Psoas muscle (tissue), 8 donors: ENCODE measurements around the gene TSPAN32. TPM values are rescaled to one million over a fixed set of nuclear protein-coding genes. Genes with fewer than 3 reads are reported as not detected.

Experiments
- ATAC-seq, 4 donors: fragments of 200-7000 bp; cut with Tn5 transposase; one replicate each; pipeline ENCODE4 v1.9.1; 2020; ENCODE audit warnings: moderate library complexity in 3 of 4, mild to moderate bottlenecking in 2 of 4
- DNase-seq, 2 donors: peaks; one replicate each; pipeline ENCODE4 v3.0.0-alpha.2; 2020
- H3K27ac ChIP-seq: fragments of 200-600 bp; one replicate; pipeline ENCODE4 v1.8.0; 2022
- H3K27me3 ChIP-seq, 3 donors: fragments of 200-600 bp in 1 of 3; one replicate each; pipeline versions ENCODE4 v1.6.1 to v1.8.0; 2013 to 2022; ENCODE audit warnings: low read length in 2 of 3, mild to moderate bottlenecking in 2 of 3, moderate library complexity in 1 of 3; ENCODE audit not compliant: insufficient read depth in 3 of 3
- H3K36me3 ChIP-seq, 2 donors: fragments of 200-600 bp in 1 of 2; one replicate each; pipeline versions ENCODE4 v1.6.1 to v1.8.0; 2013 to 2022; ENCODE audit warnings: low read depth in 1 of 2, mild to moderate bottlenecking in 1 of 2, moderate library complexity in 1 of 2; ENCODE audit not compliant: insufficient read depth in 1 of 2
- H3K4me1 ChIP-seq: fragments of 200-600 bp; one replicate; pipeline ENCODE4 v1.8.0; 2022
- H3K4me3 ChIP-seq: fragments of 200-600 bp; one replicate; pipeline ENCODE4 v1.8.0; 2022; ENCODE audit warnings: mild to moderate bottlenecking
- H3K9me3 ChIP-seq: fragments of 200-600 bp; one replicate; pipeline ENCODE4 v1.8.0; 2022
- WGBS, 3 donors: extraction: QIAGEN DNeasy Blood & Tissue Kit; methylation state at CpG; one replicate each; pipeline versions ENCODE4 v1.1.6 to v1.1.7; 2013; 5-methylcytosine and 5-hydroxymethylcytosine counted together
- intact Hi-C, 2 donors: fragments of 100-400 bp; cut with DNase I; formaldehyde crosslinking; loops; one replicate each; pipeline versions ENCODE4 v1.11.0 to v1.14.2; 2022
- polyA plus RNA-seq, 3 donors: library from polyadenylated mRNA; stranded (reverse); fragments of 200-250 nt; gene quantifications; one replicate each; pipeline ENCODE4 v1.2.3, GENCODE V29; 2013
- total RNA-seq, 4 donors: library from RNA; stranded (reverse); fragmentation: NEBNext Ultra II Directional in 2 of 4; extraction: Animal tissue kit (Norgen Biotek cat#: 25700) in 2 of 4; gene quantifications; one replicate each; pipeline versions ENCODE4 v1.2.1 to v1.2.4, GENCODE V29; 2021 to 2023
- TF ChIP-seq, protein P1 (sequence below): fragments of 200-600 bp; IDR thresholded peaks from one replicate; pipeline ENCODE4 v1.8.0; 2022; ENCODE audit warnings: antibody characterized with exemption
- donor health status: healthy with polysubstance abuse.
- donor health status: DM: no; HTN: no; CAD: no; lungs with moderate emphysema.
- donor health status: Bipolar disorder and iron deficiency.
- donor health status: healthy.
- donor health status: DM: yes; HTN: yes; CAD: no.
- donor health status: DM: no; HTN: no; CAD: no.
- donor health status: DM: no; HTN: no; CAD: no.
- donor health status: DM: yes; HTN: yes; CAD: no.

The TSPAN32 gene
- total and polyA plus RNA-seq, 7 donors, result 0.04 to 0.56 (median 0.21) TPM; not detected in 1

DNA sequence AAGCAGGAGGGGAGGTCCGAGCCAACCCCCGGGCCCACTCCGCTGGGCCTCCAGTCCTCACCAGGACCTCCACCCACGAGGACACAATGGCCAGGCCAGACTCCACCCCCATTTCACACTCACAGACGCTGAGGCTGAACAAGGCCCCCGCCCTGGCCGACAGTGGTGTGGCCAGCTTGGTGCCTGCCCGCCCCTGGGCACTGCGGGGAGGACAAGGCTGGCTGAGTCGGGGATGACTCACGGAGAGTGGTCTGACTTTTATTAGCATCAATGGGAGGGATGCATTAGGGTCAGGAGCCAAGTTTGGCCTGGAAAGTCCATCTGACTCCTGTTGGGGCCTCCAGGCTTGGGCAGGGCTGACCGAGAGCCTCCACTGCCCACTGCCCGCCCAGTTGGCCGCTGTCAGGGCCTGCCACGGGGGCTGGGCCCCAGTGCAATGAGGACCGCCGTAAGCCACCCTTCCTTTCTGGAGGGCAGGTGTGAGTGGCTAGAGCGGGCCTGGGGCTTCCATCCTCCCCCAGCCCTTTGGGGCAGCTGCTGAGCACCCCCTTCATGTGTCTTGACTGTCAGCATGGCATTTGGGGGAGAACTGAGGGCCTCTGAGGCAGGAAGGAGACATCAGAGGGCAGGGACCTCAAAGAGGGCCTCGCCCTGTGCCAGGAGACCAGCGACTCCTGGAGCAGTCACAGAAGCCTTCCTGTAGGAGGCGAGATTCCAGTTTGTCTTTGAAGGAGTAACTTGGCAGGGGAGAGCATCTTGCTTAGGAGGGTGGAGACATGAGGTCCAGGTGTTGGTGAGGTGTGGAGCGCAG is 10.6 kb downstream of the TSPAN32 start:
- WGBS, 3 donors, result 70 to 79% (median 75%) methylated on average over 22 of the region's 22 CpGs
- Histone ChIP-seq H3K27me3 (peaks cover 0 to 2% (median 0%) of the 10 kb centered on the region in 3 donors), H3K36me3 (no peaks in the 10 kb centered on the region), H3K4me1 (peaks cover 5% of the 10 kb centered on the region), H3K27ac (no peak overlapping the region), H3K4me3 (no peak overlapping the region), H3K9me3 (no peaks in the 10 kb centered on the region)
- DNase-seq (peak in 1 of 2 donors; percentile 56), ATAC-seq (no peak)
- intact Hi-C loops, result loop anchor here in 1 of 2 donors (5.0 kb wide), 1 partner anchor 65 kb away; the partner anchor contains the start of gene CD81
- TF ChIP-seq, protein P1, sequence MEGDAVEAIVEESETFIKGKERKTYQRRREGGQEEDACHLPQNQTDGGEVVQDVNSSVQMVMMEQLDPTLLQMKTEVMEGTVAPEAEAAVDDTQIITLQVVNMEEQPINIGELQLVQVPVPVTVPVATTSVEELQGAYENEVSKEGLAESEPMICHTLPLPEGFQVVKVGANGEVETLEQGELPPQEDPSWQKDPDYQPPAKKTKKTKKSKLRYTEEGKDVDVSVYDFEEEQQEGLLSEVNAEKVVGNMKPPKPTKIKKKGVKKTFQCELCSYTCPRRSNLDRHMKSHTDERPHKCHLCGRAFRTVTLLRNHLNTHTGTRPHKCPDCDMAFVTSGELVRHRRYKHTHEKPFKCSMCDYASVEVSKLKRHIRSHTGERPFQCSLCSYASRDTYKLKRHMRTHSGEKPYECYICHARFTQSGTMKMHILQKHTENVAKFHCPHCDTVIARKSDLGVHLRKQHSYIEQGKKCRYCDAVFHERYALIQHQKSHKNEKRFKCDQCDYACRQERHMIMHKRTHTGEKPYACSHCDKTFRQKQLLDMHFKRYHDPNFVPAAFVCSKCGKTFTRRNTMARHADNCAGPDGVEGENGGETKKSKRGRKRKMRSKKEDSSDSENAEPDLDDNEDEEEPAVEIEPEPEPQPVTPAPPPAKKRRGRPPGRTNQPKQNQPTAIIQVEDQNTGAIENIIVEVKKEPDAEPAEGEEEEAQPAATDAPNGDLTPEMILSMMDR, result no peak

DNA sequence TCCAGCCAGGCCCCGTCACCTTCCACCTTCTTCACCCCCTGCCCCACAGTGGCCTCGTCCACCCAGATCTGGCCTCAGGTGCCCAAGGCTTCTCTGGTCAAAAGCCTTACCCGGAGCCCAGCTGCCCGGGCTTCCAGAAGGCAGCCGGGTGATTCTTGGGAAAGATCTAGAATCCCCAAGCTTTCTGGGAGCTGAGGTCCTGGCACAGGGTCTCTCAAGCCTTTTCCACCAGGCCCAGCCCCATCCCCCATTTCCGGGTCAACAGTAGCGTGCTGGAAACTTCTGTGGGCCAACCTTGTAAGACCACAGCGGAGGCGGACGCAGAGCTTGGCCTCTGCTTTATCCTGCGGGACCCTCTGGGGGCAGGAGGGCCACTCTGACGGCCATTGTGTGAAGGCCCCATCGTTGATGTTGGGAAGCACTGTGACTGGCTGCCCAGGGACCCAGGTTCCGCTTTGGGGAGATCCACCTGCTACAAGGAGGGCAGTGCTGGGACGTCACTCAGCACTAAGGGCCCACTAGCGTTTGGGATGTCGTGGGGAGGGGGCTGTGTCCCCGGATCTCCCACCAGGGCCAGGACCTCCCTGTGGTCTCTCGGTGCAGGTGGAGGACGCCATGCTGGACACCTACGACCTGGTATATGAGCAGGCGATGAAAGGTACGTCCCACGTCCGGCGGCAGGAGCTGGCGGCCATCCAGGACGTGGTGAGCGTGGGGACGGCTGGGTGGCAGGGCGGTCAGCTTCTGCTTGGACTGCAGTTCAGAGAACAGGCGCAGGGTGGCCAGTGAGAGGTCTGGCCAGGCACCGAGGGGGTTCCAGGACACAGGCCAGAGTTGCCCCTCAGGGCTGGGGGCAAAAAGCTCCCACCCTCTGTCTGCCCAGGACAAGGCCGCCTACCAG is 11.5 kb downstream of the TSPAN32 start:
- TF ChIP-seq, protein P1, result no peak
- ATAC-seq, result no peak
- intact Hi-C loops, result loop anchor here in 1 of 2 donors (5.0 kb wide), 1 partner anchor 64 kb away; the partner anchor contains the start of gene CD81
- peaks cover under 1% of the 10 kb centered on the region for H3K9me3 ChIP-seq
- peak in 1 of 2 donors; percentile 42 for DNase-seq
- H3K4me1 ChIP-seq, result peaks cover 5% of the 10 kb centered on the region
- peaks cover 0 to 2% (median 0%) of the 10 kb centered on the region in 3 donors for H3K27me3 ChIP-seq
- WGBS, 3 donors, result 86 to 89% (median 86%) methylated on average over 34 of the region's 34 CpGs
- no peak overlapping the region for H3K27ac ChIP-seq
- no peaks in the 10 kb centered on the region for H3K36me3 ChIP-seq
- H3K4me3 ChIP-seq, result no peak overlapping the region

GRCh38 chr11:2314136-2314524 is 12.3 kb downstream of the TSPAN32 start:
- Histone ChIP-seq H3K27me3 (peaks cover 0 to 2% (median 0%) of the 10 kb centered on the region in 3 donors), H3K36me3 (no peaks in the 10 kb centered on the region), H3K27ac (no peak overlapping the region), H3K4me1 (peaks cover 5% of the 10 kb centered on the region), H3K9me3 (peaks cover 3% of the 10 kb centered on the region), H3K4me3 (no peak overlapping the region)
- WGBS, 3 donors, result 73 to 93% (median 79%) methylated on average over 6 to 7 of the region's 7 CpGs
- DNase-seq (peak in 1 of 2 donors; percentile 36), ATAC-seq (no peak)
- intact Hi-C loops, result loop anchor here in 1 of 2 donors (5.0 kb wide), 1 partner anchor 63 kb away; the partner anchor contains the start of gene CD81
- TF ChIP-seq, protein P1, result no peak

- peaks cover 0 to 2% (median 0%) of the 10 kb centered on the region in 3 donors for H3K27me3 ChIP-seq
- 32 to 40% (median 39%) methylated on average over 12 to 16 of the region's 16 CpGs for WGBS, 3 donors
- TF ChIP-seq, protein P1, result no peak
- H3K36me3 ChIP-seq, result no peaks in the 10 kb centered on the region
- peaks cover 3% of the 10 kb centered on the region for H3K9me3 ChIP-seq
- DNase-seq, result peak; percentile 71 to 81
- no peak overlapping the region for H3K27ac ChIP-seq
- ATAC-seq, result peak; percentile 43 to 78 (median 60)
- intact Hi-C loops, result loop anchor here in 1 of 2 donors (5.0 kb wide), 1 partner anchor 63 kb away; the partner anchor contains the start of gene CD81
- H3K4me3 ChIP-seq, result no peak overlapping the region
- peaks cover 5% of the 10 kb centered on the region for H3K4me1 ChIP-seq
Measured at GRCh38 chr11:2314525-2315394, 12.9 kb downstream of the TSPAN32 start.
